GM12875 (cell line): ENCODE measurements around the gene CADPS.

Experiments
- H3K4me3 ChIP-seq: one replicate; pipeline ENCODE4 v1.5.1; 2011; ENCODE audit warnings: low read depth, low read length, control low read depth
- TF ChIP-seq, protein P1 (sequence below): IDR thresholded peaks from 2 replicates; pipeline ENCODE4 v1.5.1; 2011; ENCODE audit warnings: low read depth, mild to moderate bottlenecking, control low read depth, inconsistent platforms, low read length, moderate library complexity, borderline replicate concordance; ENCODE audit not compliant: insufficient read depth

CADPS gene

DNA sequence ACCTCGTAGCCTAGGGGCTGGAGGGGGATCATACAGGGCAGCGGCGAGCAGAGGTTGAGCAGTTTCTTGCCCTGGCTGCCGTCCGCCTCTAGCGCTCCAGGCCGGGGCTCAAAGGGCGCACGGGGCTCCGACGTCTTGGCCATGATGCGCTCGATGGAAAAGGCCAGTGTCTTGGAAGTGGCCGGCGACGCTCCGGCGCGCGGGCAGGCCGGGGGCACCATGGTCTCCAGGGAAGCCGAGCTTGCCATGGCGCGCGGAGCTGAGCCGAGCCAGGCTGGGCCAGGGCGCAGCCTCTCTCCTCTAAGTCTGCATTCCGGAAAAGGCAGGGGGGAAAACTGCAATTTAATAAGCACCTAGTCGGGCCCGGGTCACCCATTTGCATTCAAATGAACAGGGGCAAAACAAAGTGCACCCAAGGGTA is 502.6 kb downstream of the CADPS start:
- no peak overlapping the region for H3K4me3 ChIP-seq
- TF ChIP-seq, protein P1, sequence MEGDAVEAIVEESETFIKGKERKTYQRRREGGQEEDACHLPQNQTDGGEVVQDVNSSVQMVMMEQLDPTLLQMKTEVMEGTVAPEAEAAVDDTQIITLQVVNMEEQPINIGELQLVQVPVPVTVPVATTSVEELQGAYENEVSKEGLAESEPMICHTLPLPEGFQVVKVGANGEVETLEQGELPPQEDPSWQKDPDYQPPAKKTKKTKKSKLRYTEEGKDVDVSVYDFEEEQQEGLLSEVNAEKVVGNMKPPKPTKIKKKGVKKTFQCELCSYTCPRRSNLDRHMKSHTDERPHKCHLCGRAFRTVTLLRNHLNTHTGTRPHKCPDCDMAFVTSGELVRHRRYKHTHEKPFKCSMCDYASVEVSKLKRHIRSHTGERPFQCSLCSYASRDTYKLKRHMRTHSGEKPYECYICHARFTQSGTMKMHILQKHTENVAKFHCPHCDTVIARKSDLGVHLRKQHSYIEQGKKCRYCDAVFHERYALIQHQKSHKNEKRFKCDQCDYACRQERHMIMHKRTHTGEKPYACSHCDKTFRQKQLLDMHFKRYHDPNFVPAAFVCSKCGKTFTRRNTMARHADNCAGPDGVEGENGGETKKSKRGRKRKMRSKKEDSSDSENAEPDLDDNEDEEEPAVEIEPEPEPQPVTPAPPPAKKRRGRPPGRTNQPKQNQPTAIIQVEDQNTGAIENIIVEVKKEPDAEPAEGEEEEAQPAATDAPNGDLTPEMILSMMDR: no peak

DNA sequence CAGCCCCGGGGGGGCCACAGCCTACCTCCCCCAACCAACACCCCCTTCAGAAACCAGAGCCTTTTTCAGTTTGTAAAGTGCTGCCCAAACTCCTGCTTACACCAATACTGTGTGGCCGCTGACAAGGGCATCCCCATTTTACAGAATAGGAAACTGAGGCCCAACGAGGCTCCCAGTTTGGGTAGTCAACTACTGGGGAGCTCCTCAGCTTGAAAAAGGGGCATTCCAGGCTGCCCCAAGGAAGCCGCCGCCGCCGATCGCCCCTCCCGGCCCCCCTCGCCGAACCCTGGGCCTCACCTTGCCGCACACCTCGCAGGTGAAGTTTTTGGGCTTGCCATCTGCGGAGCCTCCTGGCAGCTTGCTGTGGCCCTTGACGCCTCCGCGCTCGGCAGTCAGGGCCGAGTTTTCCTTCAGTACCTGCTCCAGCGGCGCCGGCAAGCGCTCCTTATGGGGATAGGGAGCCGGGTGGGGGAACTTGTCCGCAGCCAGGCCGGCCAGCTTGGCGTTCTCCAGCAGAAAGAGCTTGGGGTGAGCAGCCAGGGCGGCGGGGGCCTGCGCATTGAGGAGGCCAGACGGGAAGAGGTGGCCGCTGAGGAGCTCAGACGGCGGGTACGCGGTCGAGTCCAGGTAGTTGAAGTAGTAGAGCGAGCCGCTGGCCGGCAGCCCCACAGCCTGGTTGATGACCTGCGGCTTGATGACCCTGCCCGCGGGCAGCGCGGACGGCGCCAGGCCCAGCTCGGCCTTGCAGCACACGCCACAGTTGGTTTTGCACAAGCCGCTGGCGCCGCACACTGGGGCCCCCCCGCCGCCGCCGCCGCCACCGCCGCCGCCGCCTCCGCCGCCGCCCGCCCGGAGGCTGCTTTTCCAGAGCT is 503.3 kb downstream of the CADPS start:
- H3K4me3 ChIP-seq: no peak overlapping the region
- TF ChIP-seq, protein P1: no peak

DNA sequence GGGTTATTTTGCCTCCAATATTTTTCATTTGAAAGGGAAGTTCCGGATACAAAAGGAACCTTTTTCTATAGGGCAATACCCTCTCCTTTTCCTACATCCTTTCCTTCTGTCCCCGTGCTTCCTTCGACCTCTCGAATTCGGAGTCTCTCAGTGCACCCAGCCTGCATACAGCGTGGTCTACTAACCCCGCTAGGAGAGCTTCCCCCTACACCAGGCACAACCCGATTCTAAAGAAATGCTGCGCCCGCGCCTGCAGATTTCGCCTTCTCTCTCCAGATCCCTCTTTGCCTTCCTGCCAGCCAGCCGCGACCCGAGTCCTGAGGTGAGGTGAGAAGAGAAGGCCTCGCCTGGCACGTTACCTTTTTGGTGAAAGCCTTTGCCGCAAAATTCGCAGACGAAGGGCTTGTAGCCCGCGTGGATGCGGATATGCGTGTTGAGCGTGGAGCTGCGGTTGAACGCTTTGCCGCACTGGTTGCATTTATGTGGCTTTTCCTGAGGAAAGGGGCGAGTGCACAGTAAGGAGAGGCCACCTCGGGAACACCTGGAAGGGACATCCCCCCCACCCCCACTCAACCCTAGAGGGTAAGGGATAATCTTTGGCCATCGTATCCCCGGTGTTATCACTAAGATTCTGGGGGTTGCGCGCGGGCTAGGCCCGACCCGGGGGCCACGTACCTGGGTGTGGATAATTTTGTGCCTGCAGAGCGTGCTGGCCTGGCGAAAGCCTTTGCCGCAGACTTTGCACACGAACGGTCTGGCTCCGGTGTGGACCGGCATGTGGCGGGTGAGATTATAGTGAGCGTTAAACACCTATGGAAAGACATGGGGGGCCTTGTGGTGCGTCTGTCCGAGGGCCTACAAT is 504.1 kb downstream of the CADPS start:
- H3K4me3 ChIP-seq: no peak overlapping the region
- TF ChIP-seq, protein P1: no peak

DNA sequence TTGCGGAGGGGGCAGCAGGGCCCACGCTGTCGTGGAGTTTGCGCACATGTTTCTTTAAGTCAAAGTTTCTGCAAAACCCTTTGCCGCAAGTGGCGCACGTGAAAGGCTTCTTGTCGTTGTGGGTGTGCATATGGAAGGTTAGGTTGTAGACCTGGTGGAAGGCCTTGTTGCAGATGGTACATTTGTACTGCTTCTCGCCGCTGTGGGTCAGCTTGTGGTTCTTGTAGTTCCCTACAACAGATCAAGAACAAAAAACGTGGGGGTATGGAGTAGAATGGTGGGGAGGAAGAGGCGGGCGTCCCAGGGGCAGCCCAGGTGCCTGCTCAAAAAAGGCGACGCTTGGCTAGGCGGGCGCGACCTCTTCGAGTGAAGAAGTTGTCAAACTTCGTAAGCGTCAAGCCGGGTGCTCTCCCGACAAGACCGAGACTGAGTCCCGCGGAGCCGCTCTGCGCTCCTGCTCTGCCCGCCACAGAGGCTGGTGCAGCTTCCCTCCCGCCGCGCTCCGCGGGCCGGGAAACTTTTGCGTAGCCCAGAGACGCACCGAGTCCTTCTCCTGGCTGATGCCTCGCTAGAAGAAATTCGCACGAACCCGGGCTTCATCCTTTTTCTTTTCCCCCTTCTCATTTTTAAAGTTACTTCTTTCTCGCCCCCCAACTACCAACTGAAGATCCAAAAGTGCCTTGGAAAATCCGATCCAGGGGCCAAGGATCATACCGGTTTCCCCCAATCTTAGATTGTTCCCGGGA is 504.9 kb downstream of the CADPS start:
- TF ChIP-seq, protein P1: no peak
- no peak overlapping the region for H3K4me3 ChIP-seq

DNA sequence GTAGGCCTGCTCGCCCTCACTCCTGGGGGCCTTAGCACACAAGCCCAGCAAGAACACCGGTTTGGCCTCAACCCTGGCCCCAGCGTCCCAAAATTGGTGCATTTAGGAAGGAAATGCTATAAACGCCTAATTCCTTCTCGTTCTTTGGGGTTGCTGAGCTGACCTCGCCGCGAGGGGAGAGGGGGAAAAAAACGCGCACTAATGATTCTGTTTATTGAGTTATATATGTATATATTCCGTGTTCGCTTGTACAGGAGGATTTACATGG is 505.8 kb downstream of the CADPS start:
- H3K4me3 ChIP-seq: no peak overlapping the region
- TF ChIP-seq, protein P1: no peak

DNA sequence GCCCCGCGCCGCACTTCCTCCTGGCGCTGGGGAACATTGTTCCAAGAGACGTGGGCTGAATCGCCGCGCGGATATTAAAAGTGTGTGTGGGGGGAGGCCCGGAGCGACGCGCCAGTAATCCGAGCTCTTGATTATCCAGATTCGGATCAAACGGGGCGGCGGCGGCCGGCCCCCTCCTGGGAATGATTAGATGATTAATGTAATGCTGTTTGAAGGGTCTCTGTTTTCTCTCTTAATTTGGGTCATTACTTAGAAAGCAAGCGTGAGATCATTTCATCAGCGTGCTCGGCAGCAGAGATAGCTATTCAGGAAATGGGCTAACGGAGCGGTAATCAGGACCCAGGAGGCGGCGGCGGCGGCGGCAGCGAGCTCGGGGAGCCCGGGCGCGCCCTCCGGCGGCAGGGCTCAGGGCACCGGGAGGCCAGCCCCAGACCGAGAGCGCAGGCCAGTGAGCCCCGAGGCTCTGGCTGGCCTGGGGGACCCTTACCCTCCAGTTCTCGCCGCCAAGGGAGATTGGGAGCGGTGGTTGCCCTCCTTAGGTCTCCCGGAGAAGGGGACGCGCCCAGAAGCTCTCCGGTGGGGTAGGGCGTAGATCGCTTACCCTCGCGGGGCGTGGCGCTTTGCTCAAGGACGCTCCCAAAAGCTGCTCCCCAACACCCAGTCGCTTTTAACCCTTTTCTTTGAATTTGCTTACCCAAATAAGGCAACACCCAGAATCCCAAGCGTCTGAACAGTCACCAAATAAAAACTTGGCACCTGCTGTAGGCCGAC is 506.3 kb downstream of the CADPS start:
- no peak overlapping the region for H3K4me3 ChIP-seq
- TF ChIP-seq, protein P1: no peak
